Subcutaneous adipose tissue (tissue), 4 donors: ENCODE measurements around the gene EHMT1. TPM values are rescaled to one million over a fixed set of nuclear protein-coding genes. Genes with fewer than 3 reads are reported as not detected.

Source experiments
- CTCF ChIP-seq: fragments of 450-650 bp; IDR thresholded peaks from one replicate; pipeline ENCODE4 v1.5.1; 2016; ENCODE audit warnings: low read depth, mild to moderate bottlenecking, control low read depth, antibody characterized with exemption, moderate library complexity
- total RNA-seq, 4 donors: library from RNA; depleted of rRNA; stranded (reverse); fragments of >200 nt; gene quantifications; one replicate each; pipeline ENCODE4 v1.1.0, GENCODE V29; 2016

EHMT1 gene
- total RNA-seq, 4 donors from 2014 or later = 53.2 to 168 (median 65.9) TPM

GRCh38 chr9:137759117-137759516, 140.3 kb downstream of the EHMT1 start:
- no peak for TF ChIP-seq CTCF

GRCh38 chr9:137759649-137760321, 141.0 kb downstream of the EHMT1 start:
- no peak for TF ChIP-seq CTCF

- no peak for TF ChIP-seq CTCF
Observed at GRCh38 chr9:137760426-137760825, 141.6 kb downstream of the EHMT1 start.

- no peak for TF ChIP-seq CTCF
Observed at GRCh38 chr9:137761032-137761431, 142.2 kb downstream of the EHMT1 start.

GRCh38 chr9:137761793-137762192, 143.0 kb downstream of the EHMT1 start:
- no peak for TF ChIP-seq CTCF

GRCh38 chr9:137762414-137763061, 143.7 kb downstream of the EHMT1 start:
- no peak for TF ChIP-seq CTCF

- TF ChIP-seq CTCF = no peak
Observed at GRCh38 chr9:137763271-137763955, 144.6 kb downstream of the EHMT1 start.
